ENCODE data around the gene MCU. TPM values are rescaled to one million over a fixed set of nuclear protein-coding genes. Genes with fewer than 3 reads are reported as not detected.

Gene MCU
- total and polyA plus RNA-seq, 2 of the 8 experiments (the other 6 are each of a cell fraction or from before 2014, with no cell fraction given), result 51.6 to 62.2 TPM

GRCh38 chr10:72691470-72691862, 477 bp upstream of the MCU start:
- POLR2A ChIA-PET (ENCODE audit: partially characterized antibody), result interaction anchor here (0.6 to 2.6 kb wide), 38 partner anchors 9 to 510 kb away, joined by 3 to 19 read pairs (median 4); partner anchors contain the start of gene MICU1
- H2AFZ ChIP-seq (ENCODE audit: low read length), result peak overlapping the region; percentile 44
- H3K23me2 ChIP-seq (ENCODE audit: low read depth, low read length), result peaks cover 3% of the 10 kb centered on the region; the same call in 1 of the 2 replicates

More at GRCh38 chr10:72691470-72691862, 477 bp upstream of the MCU start:
- H3K36me3 ChIP-seq (ENCODE audit: control insufficient read depth in 2 of 4, insufficient read depth in 4 of 4, low read length in 3 of 4), result no peaks in the 10 kb centered on the region
- peaks cover 19 to 40% of the 10 kb centered on the region in 2 experiments for H3K79me2 ChIP-seq (ENCODE audit: control insufficient read depth in 1 of 2, insufficient read depth in 2 of 2, low read length in 2 of 2)
- DNase-seq (ENCODE audit: low read depth in 1 of 2, low spot score in 2 of 2) (no peak), FAIRE-seq (no peak)
- no peaks in the 10 kb centered on the region for H3K9me3 ChIP-seq (ENCODE audit: insufficient read depth in 2 of 2, low read depth in 1 of 2, low read length in 1 of 2)
- H3K79me1 ChIP-seq (ENCODE audit: low read depth, low read length), result peaks cover 3% of the 10 kb centered on the region; the same call in 1 of the 2 replicates
- no peak overlapping the region for H4K8ac ChIP-seq (ENCODE audit: extremely low read depth, insufficient read depth, low read length)
- no peak overlapping the region for H3K18ac ChIP-seq (ENCODE audit: extremely low read depth, low read length)
- H3K27me3 ChIP-seq (replicated peaks in 1 of 4; ENCODE audit: control insufficient read depth in 3 of 4, extremely low read depth in 1 of 4, insufficient read depth in 3 of 4, low read length in 3 of 4), result no peaks in the 10 kb centered on the region
- no peak overlapping the region for H2BK12ac ChIP-seq (ENCODE audit: low read depth, low read length)
- peaks cover 0 to 3% (median 0%) of the 10 kb centered on the region in 4 experiments; a peak in 2 of 7 replicates for H3K4me1 ChIP-seq (replicated peaks in 1 of 4; ENCODE audit: control insufficient read depth in 3 of 4, insufficient read depth in 4 of 4, low read length in 3 of 4)
- CTCF ChIA-PET (ENCODE audit: partially characterized antibody), result interaction anchor here (1.3 kb wide), 1 partner anchor 10 kb away, joined by 5 read pairs; no protein-coding TSS in a partner anchor
- no peak overlapping the region for H3K56ac ChIP-seq (replicated peaks; ENCODE audit: insufficient read length, low read depth, low read length)
- peaks cover 3 to 8% of the 10 kb centered on the region in 2 experiments for H4K20me1 ChIP-seq (replicated peaks in 1 of 2; ENCODE audit: control insufficient read depth in 1 of 2, insufficient read depth in 2 of 2, low read length in 2 of 2)
- peak overlapping the region in 3 of 4 experiments; percentile 83 to 96 (median 91); a peak in 5 of 8 replicates for H3K4me3 ChIP-seq (ENCODE audit: extremely low read depth in 1 of 4, insufficient read depth in 2 of 4, low read depth in 3 of 4, low read length in 4 of 4)
- H3K23ac ChIP-seq (ENCODE audit: insufficient read length), result no peak overlapping the region
- no peak overlapping the region for H3K4ac ChIP-seq (replicated peaks; ENCODE audit: insufficient read length, low read depth, low read length)
- 0 out of 7 replicates have a peak overlapping the region, but pooled peaks of 1 of the 4 experiments have one; percentile 34 for H3K9ac ChIP-seq (replicated peaks in 1 of 4; ENCODE audit: extremely low read depth in 1 of 4, low read depth in 3 of 4, low read length in 3 of 4)
- H3K27ac ChIP-seq (ENCODE audit: low read depth, low read length), result no peak overlapping the region
- no peak overlapping the region for H2BK5ac ChIP-seq (ENCODE audit: low read depth, low read length)
- H3K14ac ChIP-seq (ENCODE audit: insufficient read length), result no peak overlapping the region
- no peak overlapping the region for H4K5ac ChIP-seq (ENCODE audit: insufficient read length, low read depth, low read length)
- no peak overlapping the region for H2BK15ac ChIP-seq (ENCODE audit: low read length)
- H4K91ac ChIP-seq (replicated peaks; ENCODE audit: insufficient read length, low read length), result no peak overlapping the region
- no peak for TF ChIP-seq ASH2L (IDR thresholded peaks at IDR 0.05; ENCODE audit: low read length)
- no peak for TF ChIP-seq ATF3 (IDR thresholded peaks at IDR 0.05; ENCODE audit: insufficient read depth, low read depth, low read length)
- no peak for TF ChIP-seq RAD21 (IDR thresholded peaks at IDR 0.05 in 1 of 2, conservative IDR thresholded peaks at IDR 0.05 in 1 of 2; ENCODE audit: low read depth in 2 of 2, low read length in 2 of 2)
- TF ChIP-seq CREB1 (IDR thresholded peaks at IDR 0.05), result no peak
- TF ChIP-seq TBP (IDR thresholded peaks at IDR 0.05; ENCODE audit: low read depth, low read length), result no peak
- TF ChIP-seq SP2 (IDR thresholded peaks at IDR 0.05; ENCODE audit: low read length), result no peak
- 68% methylated on average over 9 of the region's 9 CpGs; no CpG with 5 or more reads in 1 of the 2 experiments for WGBS, 2 experiments (ENCODE audit: extremely low coverage in 1 of 2, insufficient coverage in 1 of 2, insufficient read length in 1 of 2, insufficient replicate concordance in 2 of 2, low coverage in 1 of 2, low lambda C conversion rate in 2 of 2, missing lambda C conversion rate in 1 of 2)
- H2BK120ac ChIP-seq (replicated peaks; ENCODE audit: low read depth, low read length), result no peak overlapping the region
- no peak overlapping the region for H2BK20ac ChIP-seq (ENCODE audit: low read length)
- peak overlapping the region; percentile 51 to 92 for H3K4me2 ChIP-seq (ENCODE audit: insufficient read depth in 1 of 2, low read depth in 2 of 2, low read length in 2 of 2)
- no peak overlapping the region for H2AK5ac ChIP-seq (ENCODE audit: low read depth, low read length)
